Mesenchymal stem cell (in vitro differentiated cells and primary cell): ENCODE results near the gene SP110.

Experiments
- DNase-seq: peaks from one replicate; pipeline ENCODE4 v3.0.0-alpha.2; 2013
- H2AFZ ChIP-seq: one replicate; pipeline ENCODE4 v1.6.1; 2013; ENCODE audit warnings: low read depth, mild to moderate bottlenecking, control low read depth, inconsistent platforms, low read length, moderate library complexity
- H2AK5ac ChIP-seq: 2 replicates; pipeline ENCODE4 v1.6.1; 2013; ENCODE audit warnings: low read length, moderate library complexity, mild to moderate bottlenecking, inconsistent platforms; ENCODE audit not compliant: severe bottlenecking
- H2BK120ac ChIP-seq: one replicate; pipeline ENCODE4 v1.6.1; 2013; ENCODE audit warnings: low read depth, mild to moderate bottlenecking, inconsistent platforms, low read length, moderate library complexity
- H2BK12ac ChIP-seq, 2 experiments: one replicate each; pipeline ENCODE4 v1.6.1; 2013; ENCODE audit warnings: inconsistent platforms in 2 of 2, low read length in 2 of 2, mild to moderate bottlenecking in 2 of 2, moderate library complexity in 2 of 2, control low read depth in 1 of 2
- H2BK15ac ChIP-seq: one replicate; pipeline ENCODE4 v1.6.1; 2013; ENCODE audit warnings: mild to moderate bottlenecking, low read depth, inconsistent platforms; ENCODE audit not compliant: poor library complexity, severe bottlenecking
- H2BK5ac ChIP-seq: 2 replicates; pipeline ENCODE4 v1.6.1; 2013; ENCODE audit warnings: low read depth, mild to moderate bottlenecking, low read length, control low read depth, inconsistent platforms; ENCODE audit not compliant: poor library complexity, severe bottlenecking
- H3K14ac ChIP-seq, 2 experiments: one replicate each; pipeline ENCODE4 v1.6.1; 2013; ENCODE audit warnings: inconsistent platforms in 2 of 2, low read length in 2 of 2, control low read depth in 1 of 2, mild to moderate bottlenecking in 1 of 2, moderate library complexity in 1 of 2
- H3K18ac ChIP-seq, 2 experiments: one replicate each; pipeline ENCODE4 v1.6.1; 2013; ENCODE audit warnings: inconsistent platforms in 2 of 2, low read length in 2 of 2, control low read depth in 1 of 2, low read depth in 1 of 2, mild to moderate bottlenecking in 1 of 2
- H3K23ac ChIP-seq, 2 experiments: one replicate each; pipeline ENCODE4 v1.6.1; 2013; ENCODE audit warnings: inconsistent platforms in 2 of 2, low read length in 2 of 2, mild to moderate bottlenecking in 2 of 2, moderate library complexity in 2 of 2, control low read depth in 1 of 2
- H3K27ac ChIP-seq: 2 replicates; pipeline ENCODE4 v1.5.1; 2013; ENCODE audit warnings: mild to moderate bottlenecking, moderate library complexity, low read length, control low read depth, inconsistent platforms; ENCODE audit not compliant: poor library complexity, severe bottlenecking
- H3K27me3 ChIP-seq, 2 experiments: 2 replicates each; pipeline versions ENCODE4 v1.6.1 to v1.7.0; 2013; ENCODE audit warnings: low read length in 2 of 2, mild to moderate bottlenecking in 2 of 2, moderate library complexity in 2 of 2, control low read depth in 1 of 2, inconsistent platforms in 1 of 2; ENCODE audit not compliant: control insufficient read depth in 1 of 2, insufficient read depth in 1 of 2
- H3K36me3 ChIP-seq, 2 experiments: 2 replicates each; pipeline versions ENCODE4 v1.6.1 to v1.7.0; 2013; ENCODE audit warnings: low read length in 2 of 2, control low read depth in 1 of 2, inconsistent platforms in 1 of 2, low read depth in 1 of 2, mild to moderate bottlenecking in 1 of 2; ENCODE audit not compliant: insufficient read depth in 2 of 2, control insufficient read depth in 1 of 2
- H3K4ac ChIP-seq, 2 experiments: one replicate each; pipeline ENCODE4 v1.6.1; 2013; ENCODE audit warnings: inconsistent platforms in 2 of 2, low read length in 2 of 2, mild to moderate bottlenecking in 2 of 2, moderate library complexity in 2 of 2, control low read depth in 1 of 2, low read depth in 1 of 2
- H3K4me1 ChIP-seq: 2 replicates; pipeline ENCODE4 v1.6.1; 2013; ENCODE audit warnings: low read depth, low read length, control low read depth; ENCODE audit not compliant: control insufficient read depth, insufficient read depth
- H3K4me2 ChIP-seq: 2 replicates; pipeline ENCODE4 v1.6.1; 2013; ENCODE audit warnings: low read length, mild to moderate bottlenecking, inconsistent platforms; ENCODE audit not compliant: poor library complexity, severe bottlenecking
- H3K4me3 ChIP-seq, 2 experiments: 2 replicates each; pipeline versions ENCODE4 v1.5.1 to v1.7.0; 2013; ENCODE audit warnings: low read length in 2 of 2, mild to moderate bottlenecking in 2 of 2, control low read depth in 1 of 2, low read depth in 1 of 2; ENCODE audit not compliant: insufficient read depth in 1 of 2
- H3K79me1 ChIP-seq: replicated peaks from 2 replicates; pipeline ENCODE4 v1.6.1; 2013; ENCODE audit warnings: mild to moderate bottlenecking, control low read depth, low read length, inconsistent platforms; ENCODE audit not compliant: poor library complexity, severe bottlenecking
- H3K9ac ChIP-seq: 2 replicates; pipeline ENCODE4 v1.7.0; 2013; ENCODE audit warnings: mild to moderate bottlenecking, low read length, moderate library complexity
- H3K9me3 ChIP-seq: 2 replicates; pipeline ENCODE4 v1.7.0; 2013; ENCODE audit warnings: mild to moderate bottlenecking, low read length; ENCODE audit not compliant: control insufficient read depth
- H4K8ac ChIP-seq: one replicate; pipeline ENCODE4 v1.6.1; 2013; ENCODE audit warnings: inconsistent platforms, mild to moderate bottlenecking, low read length, moderate library complexity
- H4K91ac ChIP-seq: one replicate; pipeline ENCODE4 v1.6.1; 2013; ENCODE audit warnings: mild to moderate bottlenecking, low read length, inconsistent platforms
- WGBS: methylation state at CpG from one replicate; pipeline ENCODE4 v1.1.7; 2013; ENCODE audit warnings: mixed read lengths; 5-methylcytosine and 5-hydroxymethylcytosine counted together

SP110 gene

DNA sequence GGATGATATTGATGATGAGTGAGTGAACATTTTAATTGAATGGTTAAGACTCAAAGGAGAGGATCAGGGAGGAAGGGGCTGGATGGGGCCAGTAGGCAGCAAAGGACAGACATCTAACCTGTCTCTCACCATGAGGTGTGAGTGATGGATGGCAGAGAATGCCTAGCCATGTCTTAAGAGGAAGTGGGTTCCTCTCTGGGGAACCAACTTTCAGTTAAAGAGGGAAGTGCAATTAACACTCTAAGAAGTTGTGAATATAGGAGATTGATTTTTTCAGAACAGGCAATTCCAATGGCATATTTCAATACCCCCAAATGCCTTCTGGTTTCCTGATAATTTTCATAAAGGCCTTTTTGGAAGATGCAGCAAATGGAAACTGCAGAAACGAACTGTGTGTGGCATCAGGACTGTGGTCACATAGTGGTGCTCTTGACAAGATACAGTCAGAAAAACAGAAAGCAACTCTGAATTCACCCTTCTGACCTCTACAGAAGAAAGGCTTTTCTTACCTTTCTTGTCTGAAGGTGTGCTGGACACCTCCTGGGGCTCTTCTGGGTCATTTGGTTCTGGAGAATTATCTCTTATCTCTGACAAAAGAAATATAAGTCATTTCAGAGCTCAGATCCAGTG is 10.2 kb downstream of the SP110 start:
- no peak overlapping the region for H3K4ac ChIP-seq
- no peak overlapping the region for H2BK120ac ChIP-seq
- no peak overlapping the region for H2BK5ac ChIP-seq
- H3K27ac ChIP-seq: no peak overlapping the region
- no peaks in the 10 kb centered on the region for H3K9me3 ChIP-seq
- no peak overlapping the region for H3K23ac ChIP-seq
- no peaks in the 10 kb centered on the region for H3K4me1 ChIP-seq
- no peak overlapping the region for H3K4me2 ChIP-seq
- peaks cover 2% of the 10 kb centered on the region for H3K79me1 ChIP-seq
- 33% methylated on average over 1 of the region's 1 CpG for WGBS
- no peak overlapping the region for H3K9ac ChIP-seq
- H3K18ac ChIP-seq: no peak overlapping the region
- no peak overlapping the region for H2BK12ac ChIP-seq
- H4K8ac ChIP-seq: no peak overlapping the region
- DNase-seq: no peak
- H2AK5ac ChIP-seq: no peak overlapping the region
- H3K4me3 ChIP-seq: no peak overlapping the region
- no peak overlapping the region for H4K91ac ChIP-seq
- H3K27me3 ChIP-seq: no peaks in the 10 kb centered on the region
- no peak overlapping the region for H3K14ac ChIP-seq
- H2AFZ ChIP-seq: no peak overlapping the region
- no peak overlapping the region for H2BK15ac ChIP-seq
- peaks cover 34 to 99% of the 10 kb centered on the region in 2 experiments for H3K36me3 ChIP-seq

DNA sequence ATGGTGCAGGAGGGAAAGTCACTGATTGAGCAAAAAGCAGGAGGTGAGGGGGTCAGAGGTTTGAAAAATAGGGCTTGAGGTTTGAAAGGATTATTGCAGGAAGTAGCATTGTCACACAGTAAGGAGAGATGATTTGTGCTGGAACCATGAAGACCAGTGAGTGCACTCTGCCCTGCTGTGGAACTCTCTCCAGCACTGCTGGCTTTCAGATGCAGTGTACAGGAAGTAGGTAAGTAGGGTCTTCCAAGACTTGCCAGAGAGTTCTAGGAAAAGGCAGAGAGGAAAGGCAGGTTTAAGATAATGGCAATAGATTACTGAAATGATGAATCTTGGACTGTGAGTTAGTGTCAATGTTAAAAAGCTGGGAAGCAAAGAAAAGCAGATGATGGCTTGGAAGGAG is 11.2 kb downstream of the SP110 start:
- Histone ChIP-seq H2BK15ac (no peak overlapping the region), H3K4me3 (no peak overlapping the region), H3K4me2 (no peak overlapping the region), H3K14ac (no peak overlapping the region), H3K18ac (no peak overlapping the region), H3K4ac (no peak overlapping the region), H2BK5ac (no peak overlapping the region), H2AFZ (no peak overlapping the region), H4K91ac (no peak overlapping the region), H3K27me3 (no peaks in the 10 kb centered on the region), H2BK120ac (no peak overlapping the region), H3K4me1 (no peaks in the 10 kb centered on the region), H3K9me3 (no peaks in the 10 kb centered on the region), H4K8ac (no peak overlapping the region), H3K27ac (no peak overlapping the region), H2AK5ac (no peak overlapping the region), H3K79me1 (peaks cover under 1% of the 10 kb centered on the region), H2BK12ac (no peak overlapping the region), H3K36me3 (peaks cover 34 to 98% of the 10 kb centered on the region in 2 experiments), H3K23ac (no peak overlapping the region), H3K9ac (no peak overlapping the region)
- no peak for DNase-seq

DNA sequence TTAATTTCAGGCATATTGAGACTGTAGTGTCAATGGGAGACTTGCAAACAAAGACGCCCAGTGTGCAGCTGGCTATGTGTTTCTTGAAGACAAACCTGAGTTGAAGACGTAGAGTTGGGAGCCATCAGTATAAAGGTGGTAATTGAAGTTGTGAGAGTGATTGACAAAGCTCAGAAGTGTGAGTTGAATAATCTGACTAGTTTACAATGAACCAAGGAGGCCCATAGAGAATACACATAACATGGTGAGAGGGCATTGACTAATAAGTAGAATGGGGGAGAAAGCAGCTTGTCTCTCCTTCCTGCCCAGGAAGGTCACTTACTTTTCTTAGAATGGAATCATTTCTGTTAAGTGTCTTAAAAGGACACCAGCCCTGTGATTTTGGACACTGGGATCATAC is 14.1 kb downstream of the SP110 start:
- Histone ChIP-seq H2BK5ac (no peak overlapping the region), H3K9ac (no peak overlapping the region), H3K36me3 (peaks cover 32 to 98% of the 10 kb centered on the region in 2 experiments), H4K8ac (no peak overlapping the region), H3K4me1 (no peaks in the 10 kb centered on the region), H2AK5ac (no peak overlapping the region), H3K14ac (no peak overlapping the region), H3K27ac (no peak overlapping the region), H3K4me3 (no peak overlapping the region), H2BK15ac (no peak overlapping the region), H2BK120ac (no peak overlapping the region), H3K4me2 (no peak overlapping the region), H2AFZ (no peak overlapping the region), H3K23ac (no peak overlapping the region), H3K18ac (no peak overlapping the region), H3K4ac (no peak overlapping the region), H2BK12ac (no peak overlapping the region), H3K27me3 (no peaks in the 10 kb centered on the region), H4K91ac (no peak overlapping the region), H3K9me3 (no peaks in the 10 kb centered on the region), H3K79me1 (no peaks in the 10 kb centered on the region)
- DNase-seq: no peak
- WGBS: 97% methylated on average over 2 of the region's 2 CpGs

DNA sequence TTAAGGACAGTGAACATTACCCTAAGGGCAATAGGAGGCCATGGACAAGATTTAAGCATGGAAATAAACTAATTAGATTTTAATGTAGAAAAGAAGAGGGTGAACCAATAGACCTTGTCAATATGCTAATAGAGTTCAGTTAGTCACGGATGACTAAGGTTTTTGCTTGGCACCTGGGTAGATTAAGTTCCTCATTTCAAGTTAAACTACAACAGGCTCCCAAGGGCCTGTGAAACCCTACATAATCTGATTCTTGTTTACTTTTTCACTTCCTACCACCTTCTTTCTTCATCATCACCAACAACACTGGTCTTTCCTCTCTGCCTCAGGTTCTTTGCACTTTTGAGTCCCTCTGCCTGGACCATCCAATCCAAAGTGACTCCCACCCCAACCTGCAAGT is 14.8 kb downstream of the SP110 start:
- no peak overlapping the region for H4K91ac ChIP-seq
- no peak overlapping the region for H3K27ac ChIP-seq
- no peak overlapping the region for H2BK5ac ChIP-seq
- no peak overlapping the region for H2BK120ac ChIP-seq
- H3K9ac ChIP-seq: no peak overlapping the region
- no peak overlapping the region for H4K8ac ChIP-seq
- H3K79me1 ChIP-seq: no peaks in the 10 kb centered on the region
- no peak overlapping the region for H3K4me3 ChIP-seq
- 88% methylated on average over 1 of the region's 1 CpG for WGBS
- no peak for DNase-seq
- no peak overlapping the region for H2AFZ ChIP-seq
- no peak overlapping the region for H2AK5ac ChIP-seq
- no peaks in the 10 kb centered on the region for H3K4me1 ChIP-seq
- H3K23ac ChIP-seq: no peak overlapping the region
- no peak overlapping the region for H2BK12ac ChIP-seq
- H3K14ac ChIP-seq: no peak overlapping the region
- no peak overlapping the region for H3K18ac ChIP-seq
- no peaks in the 10 kb centered on the region for H3K9me3 ChIP-seq
- H3K36me3 ChIP-seq: peaks cover 31 to 98% of the 10 kb centered on the region in 2 experiments
- no peak overlapping the region for H2BK15ac ChIP-seq
- no peak overlapping the region for H3K4me2 ChIP-seq
- H3K27me3 ChIP-seq: no peaks in the 10 kb centered on the region
- H3K4ac ChIP-seq: no peak overlapping the region
